ENCODE data around the gene OR10P1.
A peak's percentile ranks its signal among the peaks of the same experiment; 100 is the strongest.
"Not testable (repeated sequence)": the region's sequence is repeated elsewhere in the genome, so short reads cannot be mapped to it uniquely, and the experiment has no call there.

The OR10P1 gene, protein sequence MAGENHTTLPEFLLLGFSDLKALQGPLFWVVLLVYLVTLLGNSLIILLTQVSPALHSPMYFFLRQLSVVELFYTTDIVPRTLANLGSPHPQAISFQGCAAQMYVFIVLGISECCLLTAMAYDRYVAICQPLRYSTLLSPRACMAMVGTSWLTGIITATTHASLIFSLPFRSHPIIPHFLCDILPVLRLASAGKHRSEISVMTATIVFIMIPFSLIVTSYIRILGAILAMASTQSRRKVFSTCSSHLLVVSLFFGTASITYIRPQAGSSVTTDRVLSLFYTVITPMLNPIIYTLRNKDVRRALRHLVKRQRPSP

GRCh38 chr12:55636853-55637252 is at the start of gene OR10P1:
TSS of gene OR10P1 (plus strand) at chr12:55636892. CDS start at chr12:55636892, 0 bp downstream.
- no peak for DNase-seq

DNA sequence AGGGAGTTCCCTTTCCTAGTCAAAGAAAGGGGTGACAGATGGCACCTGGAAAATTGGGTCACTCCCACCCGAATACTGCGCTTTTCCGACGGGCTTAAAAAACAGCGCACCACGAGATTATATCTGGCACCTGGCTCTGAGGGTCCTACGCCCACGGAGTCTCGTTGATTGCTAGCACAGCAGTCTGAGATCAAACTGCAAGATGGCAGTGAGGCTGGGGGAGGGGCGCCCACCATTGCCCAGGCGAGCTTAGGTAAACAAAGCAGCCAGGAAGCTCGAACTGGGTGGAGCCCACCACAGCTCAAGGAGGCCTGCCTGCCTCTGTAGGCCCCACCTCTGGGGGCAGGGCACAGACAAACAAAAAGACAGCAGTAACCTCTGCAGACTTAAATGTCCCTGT is 46.5 kb upstream of the OR10P1 start:
- DNase-seq: not testable (repeated sequence)

- DNase-seq: no peak
These were observed 28.7 kb upstream of the OR10P1 start for GRCh38 chr12:55607821-55608594.

- DNase-seq: no peak
These were observed 26.1 kb upstream of the OR10P1 start for GRCh38 chr12:55610598-55610997.

GRCh38 chr12:55612646-55613045 is 24.0 kb upstream of the OR10P1 start:
- no peak for DNase-seq

DNA sequence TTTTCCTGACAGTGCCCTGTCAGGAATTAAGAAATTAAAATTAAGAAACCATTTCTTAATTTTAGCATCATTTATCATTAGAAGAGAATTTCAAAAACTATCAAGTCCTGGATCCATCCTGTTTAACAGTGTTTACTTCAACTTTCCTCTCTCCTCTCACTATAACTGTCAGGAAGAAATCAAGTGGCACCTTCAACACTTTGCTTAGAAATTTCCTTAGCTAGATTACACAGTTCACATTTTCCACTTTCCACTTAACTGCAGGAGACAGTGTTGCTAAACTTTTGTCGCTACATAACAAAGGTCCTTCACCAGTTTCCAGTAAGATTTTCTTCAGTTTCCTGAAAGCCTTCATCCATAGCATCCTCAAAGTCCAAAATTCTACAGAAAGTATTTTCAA is 21.9 kb upstream of the OR10P1 start:
- DNase-seq: no peak

DNA sequence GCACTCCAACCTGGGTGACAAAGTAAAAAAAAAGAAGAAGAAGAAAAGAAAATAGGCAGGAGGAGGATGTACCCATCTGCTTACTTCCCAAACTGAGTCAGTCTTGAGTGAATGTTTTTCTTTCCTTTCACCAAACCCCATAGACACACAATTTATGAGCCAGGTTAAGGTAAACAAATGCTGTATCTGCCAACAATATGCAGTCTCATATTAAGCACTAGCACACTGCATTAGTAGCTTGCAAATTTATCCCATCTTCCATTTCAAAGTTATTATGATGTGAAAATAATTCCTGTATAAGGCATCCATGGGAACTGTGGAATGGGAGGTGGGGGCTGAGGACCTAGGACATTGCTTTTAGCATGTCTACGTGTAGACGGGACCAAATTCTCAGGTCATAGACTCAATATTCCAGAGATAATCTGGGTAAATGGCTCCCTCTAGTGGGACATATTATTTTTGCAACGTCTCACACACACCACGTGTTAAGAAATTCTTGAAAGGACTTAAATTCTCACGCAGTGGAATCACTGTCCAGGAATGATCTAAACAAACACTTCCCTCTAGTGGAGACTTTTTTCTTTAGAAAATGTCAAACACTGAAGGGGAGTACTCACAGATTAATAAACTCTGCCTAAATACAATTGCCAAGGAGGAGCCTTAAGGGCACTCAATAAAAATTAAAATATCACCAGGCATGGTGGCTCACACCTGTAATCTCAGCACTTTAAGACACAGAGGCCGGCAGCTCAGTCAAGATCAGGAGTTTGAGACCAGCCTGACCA is 17.1 kb upstream of the OR10P1 start:
- peak; percentile 85 to 100 for DNase-seq

GRCh38 chr12:55624056-55624455 is 12.6 kb upstream of the OR10P1 start:
- DNase-seq: no peak

- no peak for DNase-seq
These were observed 10.5 kb upstream of the OR10P1 start for GRCh38 chr12:55626154-55626553.

- DNase-seq: peak in 1 of 2 donors; percentile 32
These were observed 7.4 kb upstream of the OR10P1 start for GRCh38 chr12:55629058-55629841.

- DNase-seq: no peak
These were observed 5.6 kb upstream of the OR10P1 start for GRCh38 chr12:55631056-55631455.

DNA sequence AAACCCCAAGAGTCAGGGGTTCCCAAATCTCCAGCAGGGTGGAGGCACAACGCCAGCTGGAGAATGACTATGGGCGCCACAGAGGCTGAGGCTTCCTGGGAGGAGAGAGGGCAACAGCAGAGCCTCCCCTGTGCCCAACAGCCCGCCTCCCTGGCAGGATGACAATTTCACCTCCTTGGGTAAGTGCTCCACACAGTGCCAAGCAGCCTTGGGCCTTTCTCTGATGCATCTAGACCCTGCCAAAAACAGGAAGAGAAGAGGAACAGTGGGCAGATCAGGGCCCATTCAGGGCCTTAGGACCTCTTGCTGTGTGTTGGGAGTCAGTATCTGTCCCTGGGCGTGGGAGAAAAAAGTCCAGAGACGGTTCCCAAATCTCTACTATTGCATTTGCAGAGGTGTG is 5.0 kb upstream of the OR10P1 start:
- DNase-seq: peak; percentile 46 to 81

GRCh38 chr12:55633151-55633550 is 3.5 kb upstream of the OR10P1 start:
- DNase-seq: peak; percentile 70 to 88

GRCh38 chr12:55636116-55636655 is 506 bp upstream of the OR10P1 start:
- no peak for DNase-seq

- no peak for DNase-seq
These were observed 775 bp downstream of the OR10P1 start for GRCh38 chr12:55637467-55637866.

DNA sequence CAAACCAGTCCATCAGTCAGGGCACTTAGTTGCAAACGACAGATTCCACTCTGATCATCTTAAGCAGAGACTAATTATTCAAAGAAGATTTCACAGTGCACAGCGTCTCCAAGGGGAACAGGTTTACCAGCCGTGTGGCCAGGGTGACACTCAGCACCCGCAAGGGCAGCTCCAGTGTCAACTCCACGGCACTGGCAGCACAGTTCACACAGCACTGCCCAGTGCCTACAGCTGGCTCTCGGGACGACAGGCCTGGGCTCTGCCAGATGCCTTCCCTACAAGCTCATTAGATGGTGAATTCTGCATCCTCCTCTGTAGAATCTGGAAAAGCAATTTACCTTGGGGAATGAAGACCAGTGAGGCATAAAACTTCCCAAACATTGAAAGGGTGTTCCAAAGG is 4.9 kb downstream of the OR10P1 start:
- no peak for DNase-seq

DNA sequence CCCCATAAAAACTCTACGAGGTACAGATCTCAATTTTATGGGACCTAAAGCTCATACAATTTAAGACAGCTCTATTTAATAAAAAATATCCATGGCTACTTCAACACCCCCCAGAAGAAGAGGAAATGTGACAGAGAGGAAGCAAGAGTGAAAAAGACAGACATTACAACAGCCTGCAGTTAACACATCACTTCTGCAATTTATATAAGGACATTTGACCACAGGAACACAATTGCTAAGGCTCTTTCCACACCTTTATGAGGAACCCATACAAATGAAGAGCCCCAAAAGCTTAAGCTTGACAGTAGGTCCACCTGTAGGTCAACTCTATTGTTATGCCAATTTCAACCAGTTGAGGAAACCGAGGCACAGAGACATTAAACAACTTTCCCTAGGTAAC is 5.6 kb downstream of the OR10P1 start:
- peak; percentile 82 to 84 for DNase-seq

- peak; percentile 76 to 85 for DNase-seq
These were observed 6.0 kb downstream of the OR10P1 start for GRCh38 chr12:55642669-55643068.

GRCh38 chr12:55644591-55644990 is 7.9 kb downstream of the OR10P1 start:
- peak; percentile 51 to 53 for DNase-seq

DNA sequence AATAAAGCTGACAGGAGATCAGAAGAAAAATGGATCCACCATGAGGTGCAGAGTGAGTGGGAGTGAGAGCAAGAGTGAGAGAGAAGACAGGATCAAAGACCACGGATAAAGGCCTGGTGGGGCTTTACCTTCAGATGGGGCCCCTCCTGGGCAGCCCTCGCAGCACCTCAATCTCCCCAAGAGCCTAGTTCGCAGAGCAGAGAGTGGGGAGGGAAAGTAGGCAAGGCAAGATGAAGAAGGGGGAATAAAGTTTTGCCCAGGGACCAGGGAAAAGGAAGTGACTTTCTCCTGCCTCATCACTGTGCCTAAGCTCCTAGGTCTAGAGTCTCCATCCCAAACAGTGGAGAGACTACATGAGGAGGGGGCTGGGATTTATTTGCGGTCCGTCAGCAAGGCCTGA is 10.3 kb downstream of the OR10P1 start:
- DNase-seq: no peak

DNA sequence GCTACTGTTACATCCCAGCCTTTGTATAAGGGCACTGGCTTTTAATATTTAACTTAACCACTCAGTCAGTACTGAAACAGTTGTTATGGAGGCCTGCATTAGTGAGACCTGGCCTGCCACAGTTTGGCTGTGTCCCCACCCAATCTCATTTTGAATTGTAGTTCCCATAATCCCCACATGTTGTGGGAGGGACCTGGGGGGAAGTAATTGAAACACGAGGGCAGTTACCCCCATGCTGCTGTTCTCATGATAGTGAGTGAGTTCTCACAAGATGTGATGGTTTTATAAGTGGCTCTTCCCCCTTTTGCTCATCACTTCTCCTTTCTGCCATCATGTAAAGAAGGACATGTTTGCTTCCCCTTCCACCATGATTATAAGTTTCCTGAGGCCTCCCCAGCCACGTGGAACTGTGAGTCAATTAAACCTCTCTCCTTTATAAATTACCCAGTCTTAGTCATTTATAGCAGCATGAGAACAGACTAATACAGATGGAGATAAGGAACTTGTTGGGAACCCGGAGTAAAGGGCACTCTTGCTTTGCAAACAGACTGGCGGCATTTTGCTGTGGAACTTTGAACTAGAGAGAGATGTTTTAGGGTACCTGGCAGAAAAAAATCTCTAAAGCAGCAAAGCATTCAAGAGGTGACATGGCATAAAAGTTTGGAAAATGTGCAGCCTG is 14.1 kb downstream of the OR10P1 start:
- peak; percentile 67 to 84 for DNase-seq

DNA sequence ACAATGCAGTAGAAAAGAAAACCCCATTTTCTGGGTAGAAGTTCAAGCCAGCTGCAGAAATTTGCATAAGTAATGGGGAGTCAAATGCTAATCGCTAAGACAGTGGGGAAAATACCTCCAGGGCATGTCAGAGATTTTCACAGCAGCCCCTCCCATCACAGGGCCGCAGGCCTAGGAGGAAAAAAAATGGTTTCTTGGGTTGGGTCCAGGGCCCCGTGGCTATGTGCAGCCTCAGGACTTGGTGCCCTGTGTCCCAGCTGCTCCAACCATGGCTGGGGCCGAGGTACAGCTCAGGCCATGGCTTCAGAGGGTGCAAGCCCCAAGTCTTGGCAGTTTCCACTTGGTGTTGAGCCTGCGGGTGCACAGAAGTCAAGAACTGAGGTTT is 14.6 kb downstream of the OR10P1 start:
- DNase-seq: no peak

Data from inflammatory macrophage treated with lipopolysaccharide for 1 hour (primary cell).